Measurements from ENCODE around the gene HOXB2. TPM values are rescaled to one million over a fixed set of nuclear protein-coding genes. Genes with fewer than 3 reads are reported as not detected.
A peak's percentile ranks its signal among the peaks of the same experiment; 100 is the strongest.

The HOXB2 gene
- total and polyA plus RNA-seq, 2 experiments from 2014 or later, result not detected

DNA sequence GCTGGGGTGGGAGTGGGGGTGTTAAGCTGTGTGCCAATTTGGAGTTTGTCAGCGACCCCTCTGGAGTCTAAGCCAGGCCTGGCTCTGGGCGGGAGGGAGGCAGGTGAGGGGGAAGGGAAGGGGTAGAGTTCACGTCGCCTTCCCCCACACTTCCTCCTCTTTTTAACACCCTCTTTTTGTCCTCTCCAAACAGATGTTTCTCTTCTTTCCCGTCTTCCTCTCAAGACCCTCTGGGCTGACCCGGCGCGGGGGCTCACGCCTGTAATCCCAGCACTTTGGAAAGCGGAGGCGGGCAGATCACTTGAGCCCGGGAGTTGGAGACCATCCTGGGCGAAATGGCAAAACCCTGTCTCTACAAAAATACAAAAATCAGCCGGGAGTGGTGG lies 17.4 kb downstream of the HOXB2 start:
- peak overlapping the region; percentile 61 for H3K4me3 ChIP-seq
- TF ChIP-seq POLR2AphosphoS5 (IDR thresholded peaks at IDR 0.05; ENCODE audit: low read depth), result no peak
- TF ChIP-seq EZH2 (IDR thresholded peaks at IDR 0.05; ENCODE audit: low read depth, unreplicated experiment), result peak; percentile 66
- DNase-seq (ENCODE audit: low spot score), result peak; percentile 57
- H3K79me2 ChIP-seq (replicated peaks; ENCODE audit: insufficient read depth), result no peaks in the 10 kb centered on the region
- peaks cover 72% of the 10 kb centered on the region for H3K4me1 ChIP-seq (ENCODE audit: insufficient read depth)
- peaks cover 100% of the 10 kb centered on the region for H3K27me3 ChIP-seq (ENCODE audit: insufficient read depth)
- no peak overlapping the region for H3K27ac Mint-ChIP-seq
- peaks cover 43% of the 10 kb centered on the region for H3F3A ChIP-seq (replicated peaks; ENCODE audit: low read depth)
- peak overlapping the region; percentile 96 for H2AFZ ChIP-seq
- peak overlapping the region; percentile 67 for H3K4me3 Mint-ChIP-seq
- no peak overlapping the region for H3K27ac ChIP-seq (ENCODE audit: low read depth)
- H4K20me1 ChIP-seq (replicated peaks; ENCODE audit: insufficient read depth), result peaks cover 11% of the 10 kb centered on the region; the same call in 1 of the 2 replicates
- H3K36me3 ChIP-seq (ENCODE audit: insufficient read depth), result no peaks in the 10 kb centered on the region
- peaks cover 100% of the 10 kb centered on the region for H3K27me3 Mint-ChIP-seq (ENCODE audit: insufficient read depth, low read depth, poor library complexity)
- H3K9me2 ChIP-seq (ENCODE audit: insufficient read depth), result no peaks in the 10 kb centered on the region
- peak; percentile 12 for ATAC-seq
- H3K4me2 ChIP-seq, result peak overlapping the region; percentile 85
- peaks cover 57% of the 10 kb centered on the region for H3K4me1 Mint-ChIP-seq
- no peaks in the 10 kb centered on the region for H3K36me3 Mint-ChIP-seq (ENCODE audit: low read depth)
- H3K9me3 Mint-ChIP-seq, result no peaks in the 10 kb centered on the region; the same call in 2 of the 3 replicates

- Histone ChIP-seq H3K4me1 (ENCODE audit: insufficient read depth) (peaks cover 74% of the 10 kb centered on the region), H3K27me3 (ENCODE audit: insufficient read depth) (peaks cover 100% of the 10 kb centered on the region), H3K36me3 (ENCODE audit: insufficient read depth) (no peaks in the 10 kb centered on the region), H3F3A (replicated peaks; ENCODE audit: low read depth) (peaks cover 45% of the 10 kb centered on the region), H3K27ac (ENCODE audit: low read depth) (no peak overlapping the region), H3K9me2 (ENCODE audit: insufficient read depth) (no peaks in the 10 kb centered on the region), H3K4me2 (peak overlapping the region; percentile 85), H3K79me2 (replicated peaks; ENCODE audit: insufficient read depth) (no peaks in the 10 kb centered on the region), H4K20me1 (replicated peaks; ENCODE audit: insufficient read depth) (peaks cover 9% of the 10 kb centered on the region; the same call in 1 of the 2 replicates), H3K4me3 (peak overlapping the region; percentile 61), H2AFZ (peak overlapping the region; percentile 96)
- Mint-ChIP-seq H3K4me1 (peaks cover 59% of the 10 kb centered on the region), H3K36me3 (ENCODE audit: low read depth) (no peaks in the 10 kb centered on the region), H3K9me3 (no peaks in the 10 kb centered on the region; the same call in 1 of the 3 replicates), H3K27me3 (ENCODE audit: insufficient read depth, low read depth, poor library complexity) (peaks cover 100% of the 10 kb centered on the region), H3K27ac (no peak overlapping the region), H3K4me3 (peak overlapping the region; percentile 67)
- peak; percentile 47 for TF ChIP-seq EZH2 (IDR thresholded peaks at IDR 0.05; ENCODE audit: low read depth, unreplicated experiment)
- TF ChIP-seq, protein P1, sequence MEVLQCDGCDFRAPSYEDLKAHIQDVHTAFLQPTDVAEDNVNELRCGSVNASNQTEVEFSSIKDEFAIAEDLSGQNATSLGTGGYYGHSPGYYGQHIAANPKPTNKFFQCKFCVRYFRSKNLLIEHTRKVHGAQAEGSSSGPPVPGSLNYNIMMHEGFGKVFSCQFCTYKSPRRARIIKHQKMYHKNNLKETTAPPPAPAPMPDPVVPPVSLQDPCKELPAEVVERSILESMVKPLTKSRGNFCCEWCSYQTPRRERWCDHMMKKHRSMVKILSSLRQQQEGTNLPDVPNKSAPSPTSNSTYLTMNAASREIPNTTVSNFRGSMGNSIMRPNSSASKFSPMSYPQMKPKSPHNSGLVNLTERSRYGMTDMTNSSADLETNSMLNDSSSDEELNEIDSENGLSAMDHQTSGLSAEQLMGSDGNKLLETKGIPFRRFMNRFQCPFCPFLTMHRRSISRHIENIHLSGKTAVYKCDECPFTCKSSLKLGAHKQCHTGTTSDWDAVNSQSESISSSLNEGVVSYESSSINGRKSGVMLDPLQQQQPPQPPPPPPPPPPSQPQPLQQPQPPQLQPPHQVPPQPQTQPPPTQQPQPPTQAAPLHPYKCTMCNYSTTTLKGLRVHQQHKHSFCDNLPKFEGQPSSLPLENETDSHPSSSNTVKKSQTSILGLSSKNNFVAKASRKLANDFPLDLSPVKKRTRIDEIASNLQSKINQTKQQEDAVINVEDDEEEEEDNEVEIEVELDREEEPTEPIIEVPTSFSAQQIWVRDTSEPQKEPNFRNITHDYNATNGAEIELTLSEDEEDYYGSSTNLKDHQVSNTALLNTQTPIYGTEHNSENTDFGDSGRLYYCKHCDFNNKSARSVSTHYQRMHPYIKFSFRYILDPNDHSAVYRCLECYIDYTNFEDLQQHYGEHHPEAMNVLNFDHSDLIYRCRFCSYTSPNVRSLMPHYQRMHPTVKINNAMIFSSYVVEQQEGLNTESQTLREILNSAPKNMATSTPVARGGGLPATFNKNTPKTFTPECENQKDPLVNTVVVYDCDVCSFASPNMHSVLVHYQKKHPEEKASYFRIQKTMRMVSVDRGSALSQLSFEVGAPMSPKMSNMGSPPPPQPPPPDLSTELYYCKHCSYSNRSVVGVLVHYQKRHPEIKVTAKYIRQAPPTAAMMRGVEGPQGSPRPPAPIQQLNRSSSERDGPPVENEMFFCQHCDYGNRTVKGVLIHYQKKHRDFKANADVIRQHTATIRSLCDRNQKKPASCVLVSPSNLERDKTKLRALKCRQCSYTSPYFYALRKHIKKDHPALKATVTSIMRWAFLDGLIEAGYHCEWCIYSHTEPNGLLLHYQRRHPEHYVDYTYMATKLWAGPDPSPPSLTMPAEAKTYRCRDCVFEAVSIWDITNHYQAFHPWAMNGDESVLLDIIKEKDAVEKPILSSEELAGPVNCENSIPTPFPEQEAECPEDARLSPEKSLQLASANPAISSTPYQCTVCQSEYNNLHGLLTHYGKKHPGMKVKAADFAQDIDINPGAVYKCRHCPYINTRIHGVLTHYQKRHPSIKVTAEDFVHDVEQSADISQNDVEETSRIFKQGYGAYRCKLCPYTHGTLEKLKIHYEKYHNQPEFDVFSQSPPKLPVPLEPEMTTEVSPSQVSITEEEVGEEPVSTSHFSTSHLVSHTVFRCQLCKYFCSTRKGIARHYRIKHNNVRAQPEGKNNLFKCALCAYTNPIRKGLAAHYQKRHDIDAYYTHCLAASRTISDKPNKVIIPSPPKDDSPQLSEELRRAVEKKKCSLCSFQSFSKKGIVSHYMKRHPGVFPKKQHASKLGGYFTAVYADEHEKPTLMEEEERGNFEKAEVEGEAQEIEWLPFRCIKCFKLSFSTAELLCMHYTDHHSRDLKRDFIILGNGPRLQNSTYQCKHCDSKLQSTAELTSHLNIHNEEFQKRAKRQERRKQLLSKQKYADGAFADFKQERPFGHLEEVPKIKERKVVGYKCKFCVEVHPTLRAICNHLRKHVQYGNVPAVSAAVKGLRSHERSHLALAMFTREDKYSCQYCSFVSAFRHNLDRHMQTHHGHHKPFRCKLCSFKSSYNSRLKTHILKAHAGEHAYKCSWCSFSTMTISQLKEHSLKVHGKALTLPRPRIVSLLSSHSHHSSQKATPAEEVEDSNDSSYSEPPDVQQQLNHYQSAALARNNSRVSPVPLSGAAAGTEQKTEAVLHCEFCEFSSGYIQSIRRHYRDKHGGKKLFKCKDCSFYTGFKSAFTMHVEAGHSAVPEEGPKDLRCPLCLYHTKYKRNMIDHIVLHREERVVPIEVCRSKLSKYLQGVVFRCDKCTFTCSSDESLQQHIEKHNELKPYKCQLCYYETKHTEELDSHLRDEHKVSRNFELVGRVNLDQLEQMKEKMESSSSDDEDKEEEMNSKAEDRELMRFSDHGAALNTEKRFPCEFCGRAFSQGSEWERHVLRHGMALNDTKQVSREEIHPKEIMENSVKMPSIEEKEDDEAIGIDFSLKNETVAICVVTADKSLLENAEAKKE (CRISPR knock-in tag; IDR thresholded peaks at IDR 0.05), result no peak
- DNase-seq (ENCODE audit: low spot score) (peak; percentile 85), ATAC-seq (peak; percentile 49)
These were observed 18.0 kb downstream of the HOXB2 start for GRCh38 chr17:48526608-48527546.

Data from GM23338 (cell line).